HCT116 (cell line): Measurements from ENCODE around the gene FAM50A. TPM values are rescaled to one million over a fixed set of nuclear protein-coding genes. Genes with fewer than 3 reads are reported as not detected.
A peak's percentile ranks its signal among the peaks of the same experiment; 100 is the strongest.

Experiments used
- ATAC-seq: fragments of 200-7000 bp; cut with Tn5 transposase; 2 replicates; pipeline ENCODE4 v1.9.1; 2020; ENCODE audit warnings: mild to moderate bottlenecking, moderate library complexity
- BruUV-seq: library from RNA; stranded (reverse); fragments of 400-500 nt; replicated peaks from 2 replicates; lab custom pipeline; 2021; lab: Mats Ljungman, UMichigan
- CTCF ChIA-PET: fragments of 300-600 bp; sonication (Branson Sonifier 250); formaldehyde crosslinking; loops from one replicate; lab custom pipeline; 2021; ENCODE audit warnings: antibody characterized with exemption; lab: Charles Lee
- POLR2A ChIA-PET: fragments of 300-600, 350-600 bp; sonication (Branson Sonifier 250); formaldehyde crosslinking; loops from one replicate; lab custom pipeline; 2021; ENCODE audit warnings: antibody characterized with exemption; lab: Charles Lee
- RAD21 ChIA-PET, 2 experiments: fragments of 300-600 bp; sonication (Branson Sonifier 250); formaldehyde crosslinking; loops; one replicate each; lab custom pipeline; 2023; ENCODE audit warnings: low total read pairs in 2 of 2; ENCODE audit not compliant: uncharacterized antibody in 2 of 2, unreplicated experiment in 2 of 2, low non-redundant PET in 1 of 2; lab: Charles Lee
- DNase-seq: peaks from one replicate; pipeline ENCODE4 v3.0.0-alpha.2; 2010; ENCODE audit warnings: low read depth, low spot score
- H2AFZ ChIP-seq: fragments of 200-600 bp; shearing (Covaris generic), sonication (generic); 2 replicates; pipeline ENCODE4 v1.6.1; 2017; ENCODE audit warnings: low read depth, mixed run types, mixed read lengths, antibody characterized with exemption, low read length; ENCODE audit not compliant: poor library complexity, severe bottlenecking
- H3K27ac ChIP-seq: 2 replicates; pipeline ENCODE4 v1.5.1; 2012; ENCODE audit warnings: low read depth, low read length
- H3K27me3 ChIP-seq: fragments of 200-600 bp; sonication (generic); 2 replicates; pipeline ENCODE4 v1.6.1; 2016; ENCODE audit warnings: mixed run types, low read length, mixed read lengths; ENCODE audit not compliant: insufficient read depth
- H3K36me3 ChIP-seq, 2 experiments: fragments of 200-500 bp in 1 of 2; fragments of 200-600 bp in 1 of 2; sonication (Bioruptor generic) in 1 of 2; sonication (generic) in 1 of 2; 2 replicates each; pipeline versions ENCODE4 v1.5.1 to v1.6.1; 2014 to 2016; ENCODE audit warnings: low read length in 2 of 2, inconsistent platforms in 1 of 2, mixed read lengths in 1 of 2, mixed run types in 1 of 2; ENCODE audit not compliant: insufficient read depth in 2 of 2, control insufficient read depth in 1 of 2
- H3K4me1 ChIP-seq, 2 experiments: fragments of 200-600 bp in 1 of 2; sonication (generic) in 1 of 2; 2 replicates each; pipeline versions ENCODE4 v1.5.1 to v1.6.1; 2012 to 2017; ENCODE audit warnings: low read length in 2 of 2, inconsistent platforms in 1 of 2, mild to moderate bottlenecking in 1 of 2, mixed read lengths in 1 of 2, mixed run types in 1 of 2, moderate library complexity in 1 of 2; ENCODE audit not compliant: insufficient read depth in 2 of 2, control insufficient read depth in 1 of 2
- H3K4me2 ChIP-seq: fragments of 200-600 bp; sonication (generic); 2 replicates; pipeline ENCODE4 v1.6.1; 2017; ENCODE audit warnings: mixed run types, low read length, mixed read lengths
- H3K4me3 ChIP-seq, 2 experiments: fragments of 200-600 bp in 1 of 2; sonication (generic) in 1 of 2; replicated peaks in 1 of 2; 2 replicates each; pipeline ENCODE4 v1.5.1; 2011 to 2016; ENCODE audit warnings: low read length in 2 of 2, control low read depth in 1 of 2, low read depth in 1 of 2, mild to moderate bottlenecking in 1 of 2, mixed read lengths in 1 of 2, mixed run types in 1 of 2
- H3K79me2 ChIP-seq: fragments of 200-600 bp; sonication (generic); 2 replicates; pipeline ENCODE4 v1.6.1; 2017; ENCODE audit warnings: mild to moderate bottlenecking, mixed run types, low read length, moderate library complexity, mixed read lengths; ENCODE audit not compliant: insufficient read depth
- H3K9ac ChIP-seq: fragments of 200-600 bp; sonication (generic); 2 replicates; pipeline ENCODE4 v1.6.1; 2016; ENCODE audit warnings: low read length, mixed read lengths
- H3K9me2 ChIP-seq: fragments of 200-600 bp; sonication (generic), shearing (Covaris generic); 2 replicates; pipeline ENCODE4 v1.6.1; 2017; ENCODE audit warnings: mixed run types, mild to moderate bottlenecking, moderate library complexity; ENCODE audit not compliant: insufficient read depth
- H3K9me3 ChIP-seq, 2 experiments: fragments of 200-500 bp in 1 of 2; fragments of 200-600 bp in 1 of 2; sonication (Bioruptor generic) in 1 of 2; sonication (generic) in 1 of 2; 2 replicates each; pipeline ENCODE4 v1.6.1; 2014 to 2017; ENCODE audit warnings: low read length in 2 of 2, mixed read lengths in 2 of 2, inconsistent platforms in 1 of 2, low read depth in 1 of 2, mild to moderate bottlenecking in 1 of 2, mixed run types in 1 of 2, moderate library complexity in 1 of 2; ENCODE audit not compliant: control insufficient read depth in 1 of 2, insufficient read depth in 1 of 2
- H4K20me1 ChIP-seq: fragments of 200-600 bp; sonication (generic), shearing (Covaris generic); 2 replicates; pipeline ENCODE4 v1.6.1; 2017; ENCODE audit warnings: mixed run types, mild to moderate bottlenecking, moderate library complexity; ENCODE audit not compliant: insufficient read depth
- CTCF ChIP-seq, 3 experiments: fragments of 200-600 bp in 1 of 3; sonication (generic) in 1 of 3; IDR thresholded peaks in 2 of 3; conservative IDR thresholded peaks in 1 of 3; 2 replicates each; pipeline ENCODE4 v1.5.1; 2012 to 2017; ENCODE audit warnings: low read depth in 2 of 3, low read length in 2 of 3, antibody characterized with exemption in 1 of 3, borderline replicate concordance in 1 of 3, control low read depth in 1 of 3, mild to moderate bottlenecking in 1 of 3, mixed read lengths in 1 of 3, mixed run types in 1 of 3, moderate library complexity in 1 of 3; ENCODE audit not compliant: insufficient read depth in 1 of 3
- POLR2A ChIP-seq: IDR thresholded peaks from 2 replicates; pipeline ENCODE4 v1.7.0; 2011; ENCODE audit warnings: borderline replicate concordance; ENCODE audit not compliant: insufficient read depth, insufficient read length; ENCODE audit errors: extremely low read depth
- POLR2AphosphoS5 ChIP-seq: IDR thresholded peaks from 2 replicates; pipeline ENCODE4 v1.6.1; 2011; ENCODE audit warnings: mild to moderate bottlenecking, low read depth, low read length, moderate library complexity
- REST ChIP-seq: IDR thresholded peaks from 2 replicates; pipeline ENCODE4 v1.6.1; 2012; ENCODE audit warnings: low read depth
- TCF7L2 ChIP-seq: IDR thresholded peaks from 2 replicates; pipeline ENCODE4 v1.7.0; 2011; ENCODE audit warnings: borderline replicate concordance, inconsistent platforms; ENCODE audit not compliant: insufficient read depth, insufficient read length; ENCODE audit errors: extremely low read depth
- YY1 ChIP-seq: IDR thresholded peaks from 2 replicates; pipeline ENCODE4 v1.6.1; 2011; ENCODE audit warnings: low read length, low read depth, moderate library complexity, mild to moderate bottlenecking; ENCODE audit not compliant: insufficient replicate concordance; ENCODE audit errors: extremely low read depth
- ZBTB33 ChIP-seq: IDR thresholded peaks from 2 replicates; pipeline ENCODE4 v1.6.1; 2011; ENCODE audit warnings: mild to moderate bottlenecking, low read length, moderate library complexity; ENCODE audit not compliant: insufficient replicate concordance; ENCODE audit errors: extremely low read depth
- ZFX ChIP-seq: fragments of 450-650 bp; IDR thresholded peaks from 2 replicates; pipeline ENCODE4 v1.6.1; 2017
- intact Hi-C: fragments of 100-400 bp; cut with micrococcal nuclease; formaldehyde crosslinking; loops from 2 replicates; pipeline ENCODE4 v1.10.0; 2022
- total RNA-seq: library from RNA; stranded (reverse); gene quantifications from one replicate; pipeline ENCODE4 v1.2.1, GENCODE V29; 2021; ENCODE audit not compliant: unreplicated experiment

The FAM50A gene
- total RNA-seq, 1 experiment from 2014 or later: 46.5 TPM

DNA sequence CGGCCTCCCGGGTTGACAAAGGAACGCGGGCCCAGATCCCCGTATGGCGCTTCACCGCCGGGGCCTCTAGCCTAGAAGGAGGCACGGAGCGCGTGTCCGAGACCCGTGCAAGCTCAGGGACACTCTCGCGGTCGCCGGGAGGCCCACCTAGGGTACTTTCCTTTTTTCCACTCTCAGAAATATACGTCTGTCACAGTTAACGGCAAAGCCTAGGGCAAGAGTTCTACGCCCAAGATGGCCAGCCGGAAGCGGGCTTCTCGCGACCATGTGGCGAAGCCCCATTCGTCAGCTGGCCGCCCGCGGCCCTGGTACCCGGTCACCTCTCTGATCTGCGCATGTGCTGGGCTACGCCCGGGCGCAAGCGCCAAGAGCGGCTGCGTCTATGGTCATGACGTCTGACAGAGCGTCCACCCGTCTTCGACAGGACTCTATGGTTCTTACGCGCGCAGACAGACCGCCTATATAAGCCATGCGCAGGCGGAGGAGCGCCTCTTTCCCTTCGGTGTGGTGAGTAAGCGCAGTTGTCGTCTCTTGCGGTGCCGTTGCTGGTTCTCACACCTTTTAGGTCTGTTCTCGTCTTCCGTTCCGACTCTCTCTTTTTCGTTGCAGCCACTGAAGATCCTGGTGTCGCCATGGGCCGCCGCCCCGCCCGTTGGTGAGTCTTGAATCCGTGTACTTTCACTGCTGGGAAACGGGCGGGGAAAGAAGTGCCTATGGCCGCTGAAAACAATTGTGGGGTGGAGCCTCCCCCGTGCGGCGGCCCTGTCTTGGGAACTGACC, 45.9 kb upstream of the FAM50A start, which contains the start of gene RPL10:
Gene RPL10 (plus strand): TSS at position 490 of the 780 bp plus-strand sequence. CDS start 143 bp downstream, at position 633.
- H2AFZ ChIP-seq: no peak within 1 kb of the TSS

More for the DNA sequence above, 45.9 kb upstream of the FAM50A start, which contains the start of gene RPL10:
- Histone ChIP-seq H4K20me1 (no peaks in the 10 kb centered on the region), H3K27ac (peak within 1 kb of the TSS; percentile 92), H3K9me2 (no peaks in the 10 kb centered on the region), H3K36me3 (peaks cover 0 to 27% of the 10 kb centered on the region in 2 experiments; a peak in 1 of 4 replicates), H3K4me2 (peak within 1 kb of the TSS; percentile 85), H3K9ac (peak within 1 kb of the TSS; percentile 97), H3K79me2 (peaks cover 19% of the 10 kb centered on the region), H3K9me3 (no peaks in the 10 kb centered on the region), H3K4me1 (peaks cover 0 to 23% of the 10 kb centered on the region in 2 experiments; a peak in 2 of 4 replicates), H3K27me3 (no peaks in the 10 kb centered on the region), H3K4me3 (peak within 1 kb of the TSS; percentile 84)
- ChIA-PET RAD21 (no interaction called here), CTCF (interaction anchor here (1.2 kb wide), 1 partner anchor 25 kb away, joined by 6 read pairs; no protein-coding TSS in a partner anchor), POLR2A (interaction anchor here (1.0 to 2.5 kb wide), 7 partner anchors 11 to 93 kb away, joined by 3 to 13 read pairs (median 9); partner anchors contain the start of genes DNASE1L1, SLC10A3 and TAFAZZIN)
- TF ChIP-seq YY1: peak; percentile 74
- peak; percentile 80 for TF ChIP-seq ZFX
- peak; percentile 39 for TF ChIP-seq ZBTB33
- peak; percentile 16 for TF ChIP-seq TCF7L2
- no peak for TF ChIP-seq REST
- peak; percentile 99 for TF ChIP-seq POLR2AphosphoS5
- peak; percentile 98 for TF ChIP-seq POLR2A
- no peak for TF ChIP-seq CTCF (IDR thresholded peaks at IDR 0.05 in 2 of 3, conservative IDR thresholded peaks at IDR 0.05 in 1 of 3; ENCODE audit: borderline replicate concordance in 1 of 3, insufficient read depth in 1 of 3, low read depth in 2 of 3, low read length in 2 of 3)
- ATAC-seq (peak; percentile 68), DNase-seq (peak; percentile 93)
- no TSS peak for BruUV-seq
- intact Hi-C loops: loop anchor here (10.0 kb wide), 1 partner anchor 423 kb away; the partner anchor contains the start of genes HCFC1 and TMEM187
